Glomerular endothelial cell (primary cell): ENCODE data around the gene KATNAL1. TPM values are rescaled to one million over a fixed set of nuclear protein-coding genes. Genes with fewer than 3 reads are reported as not detected.

ENCODE experiments used
- DNase-seq: peaks from one replicate; pipeline ENCODE4 v3.0.0-alpha.2; 2011; ENCODE audit warnings: low read depth, low spot score; ENCODE audit errors: extremely low read depth
- total RNA-seq: library from RNA; depleted of rRNA; stranded (reverse); fragments of >200 nt; gene quantifications from 2 replicates; pipeline ENCODE4 v1.2.3, GENCODE V29; 2015

Gene KATNAL1
- total RNA-seq, result 14.3 and 22.2 TPM in 2 replicates

GRCh38 chr13:30307194-30307970 is at the start of gene KATNAL1:
KATNAL1 (minus strand) TSS chr13:30307551; CDS start chr13:30283777, 23,774 bp downstream.
- no peak for DNase-seq

- no peak for DNase-seq
Observed at GRCh38 chr13:30355839-30356238, 48.5 kb upstream of the KATNAL1 start.

GRCh38 chr13:30355384-30355699 is 48.0 kb upstream of the KATNAL1 start:
- no peak for DNase-seq

GRCh38 chr13:30354493-30355383 is 47.4 kb upstream of the KATNAL1 start:
- DNase-seq, result no peak

- DNase-seq, result no peak
Observed at GRCh38 chr13:30353471-30354215, 46.3 kb upstream of the KATNAL1 start.

- DNase-seq, result no peak
Observed at GRCh38 chr13:30353060-30353459, 45.7 kb upstream of the KATNAL1 start.

GRCh38 chr13:30352121-30352520 is 44.8 kb upstream of the KATNAL1 start:
- no peak for DNase-seq

GRCh38 chr13:30346789-30347167 is 39.4 kb upstream of the KATNAL1 start:
- no peak for DNase-seq

- DNase-seq, result no peak
Observed at GRCh38 chr13:30346153-30346788, 38.9 kb upstream of the KATNAL1 start.

GRCh38 chr13:30345426-30346100 is 38.2 kb upstream of the KATNAL1 start:
- no peak for DNase-seq

- DNase-seq, result no peak
Observed at GRCh38 chr13:30341815-30342570, 34.6 kb upstream of the KATNAL1 start.

GRCh38 chr13:30340331-30341250 is 33.2 kb upstream of the KATNAL1 start:
- DNase-seq, result no peak

- no peak for DNase-seq
Observed at GRCh38 chr13:30339738-30340330, 32.5 kb upstream of the KATNAL1 start.

GRCh38 chr13:30338952-30339351 is 31.6 kb upstream of the KATNAL1 start:
- DNase-seq, result no peak

GRCh38 chr13:30338331-30338851 is 31.0 kb upstream of the KATNAL1 start:
- no peak for DNase-seq

- no peak for DNase-seq
Observed at GRCh38 chr13:30337061-30337610, 29.8 kb upstream of the KATNAL1 start.

GRCh38 chr13:30334663-30335386 is 27.5 kb upstream of the KATNAL1 start:
- DNase-seq, result peak; percentile 20
